RWPE1 (cell line): ENCODE data around the gene SAG.
A peak's percentile ranks its signal among the peaks of the same experiment; 100 is the strongest.

Experiments used
- CTCF ChIA-PET: fragments of 350-600 bp; sonication (Branson Sonifier 250); formaldehyde crosslinking; extraction: SDS; loops from one replicate; lab custom pipeline; 2021; lab: Yijun Ruan, JAX
- POLR2A ChIA-PET: fragments of 400-600 bp; formaldehyde crosslinking; extraction: SDS; loops from one replicate; lab custom pipeline; 2020; ENCODE audit warnings: antibody characterized with exemption; ENCODE audit not compliant: low non-redundant PET; lab: Yijun Ruan, JAX
- DNase-seq: peaks from one replicate; pipeline ENCODE4 v3.0.0; 2012; ENCODE audit warnings: low spot score
- H3K27ac ChIP-seq: fragments of 450-650 bp; 2 replicates; pipeline ENCODE4 v1.5.1; 2017
- CTCF ChIP-seq: fragments of 450-650 bp; conservative IDR thresholded peaks from 2 replicates; pipeline ENCODE4 v1.5.1; 2017; ENCODE audit warnings: low read depth, mild to moderate bottlenecking

Gene SAG

GRCh38 chr2:233375490-233376314 is 68.1 kb downstream of the SAG start:
- TF ChIP-seq CTCF = no peak
- H3K27ac ChIP-seq = 0 out of 2 replicates have a peak overlapping the region, but pooled peaks have one; percentile 7
- DNase-seq = no peak
- CTCF ChIA-PET = interaction anchor here (0.6 to 0.7 kb wide), 2 partner anchors 12 kb away, joined by 3 read pairs; no protein-coding TSS in a partner anchor
- POLR2A ChIA-PET = no interaction called here

- TF ChIP-seq CTCF = no peak
- CTCF ChIA-PET = interaction anchor here (0.6 to 0.9 kb wide), 2 partner anchors 10 to 64 kb away, joined by 3 read pairs; no protein-coding TSS in a partner anchor
- DNase-seq = no peak
- no peak overlapping the region for H3K27ac ChIP-seq
- POLR2A ChIA-PET = no interaction called here
These were observed 71.4 kb downstream of the SAG start for GRCh38 chr2:233379034-233379433.

GRCh38 chr2:233379441-233379840 is 71.8 kb downstream of the SAG start:
- DNase-seq = no peak
- POLR2A ChIA-PET = no interaction called here
- CTCF ChIA-PET = interaction anchor here (0.6 kb wide), 1 partner anchor 18 kb away, joined by 3 read pairs; no protein-coding TSS in a partner anchor
- H3K27ac ChIP-seq = no peak overlapping the region
- no peak for TF ChIP-seq CTCF

GRCh38 chr2:233380132-233380895 is 72.7 kb downstream of the SAG start:
- TF ChIP-seq CTCF = no peak

GRCh38 chr2:233380995-233381637 is 73.5 kb downstream of the SAG start:
- DNase-seq = no peak
- H3K27ac ChIP-seq = no peak overlapping the region
- CTCF ChIA-PET = interaction anchor here (0.7 kb wide), 2 partner anchors 35 to 51 kb away, joined by 5 to 6 read pairs; no protein-coding TSS in a partner anchor
- no peak for TF ChIP-seq CTCF
- POLR2A ChIA-PET = no interaction called here

More at GRCh38 chr2:233380132-233380895, 72.7 kb downstream of the SAG start:
- no peak for DNase-seq
- H3K27ac ChIP-seq = no peak overlapping the region
- ChIA-PET POLR2A (no interaction called here), CTCF (interaction anchor here (0.6 to 0.7 kb wide), 2 partner anchors 18 to 36 kb away, joined by 3 to 6 read pairs; no protein-coding TSS in a partner anchor)

GRCh38 chr2:233381638-233381995 is 74.0 kb downstream of the SAG start:
- CTCF ChIA-PET = interaction anchor here (0.7 kb wide), 1 partner anchor 51 kb away, joined by 5 read pairs; no protein-coding TSS in a partner anchor
- H3K27ac ChIP-seq = no peak overlapping the region
- POLR2A ChIA-PET = no interaction called here
- DNase-seq = no peak
- no peak for TF ChIP-seq CTCF
